ENCODE results near the gene KCNQ4.

The KCNQ4 gene

GRCh38 chr1:40839943-40840335, 56.4 kb downstream of the KCNQ4 start:
- no peak overlapping the region for H3K27ac ChIP-seq (ENCODE audit: low read length)
- no peak overlapping the region for H3K4me3 ChIP-seq (ENCODE audit: low read depth in 1 of 2, low read length in 2 of 2)
- peaks cover 0 to 25% of the 10 kb centered on the region in 2 donors for H3K36me3 ChIP-seq (ENCODE audit: control insufficient read depth in 1 of 2, insufficient read depth in 2 of 2, low read length in 2 of 2)
- no peaks in the 10 kb centered on the region for H3K9me3 ChIP-seq (ENCODE audit: control insufficient read depth in 1 of 2, low read length in 2 of 2)
- no peaks in the 10 kb centered on the region for H3K27me3 ChIP-seq (ENCODE audit: low read depth, low read length)
- H3K4me1 ChIP-seq (ENCODE audit: control insufficient read depth in 1 of 2, insufficient read depth in 2 of 2, low read length in 2 of 2) = no peaks in the 10 kb centered on the region

GRCh38 chr1:40840526-40841323, 57.1 kb downstream of the KCNQ4 start:
- no peaks in the 10 kb centered on the region for H3K9me3 ChIP-seq (ENCODE audit: control insufficient read depth in 1 of 2, low read length in 2 of 2)
- H3K27ac ChIP-seq (ENCODE audit: low read length) = no peak overlapping the region
- H3K36me3 ChIP-seq (ENCODE audit: control insufficient read depth in 1 of 2, insufficient read depth in 2 of 2, low read length in 2 of 2) = peaks cover 0 to 23% of the 10 kb centered on the region in 2 donors

GRCh38 chr1:40841602-40842001, 58.0 kb downstream of the KCNQ4 start:
- Histone ChIP-seq H3K4me1 (ENCODE audit: control insufficient read depth in 1 of 2, insufficient read depth in 2 of 2, low read length in 2 of 2) (no peaks in the 10 kb centered on the region), H3K9me3 (ENCODE audit: control insufficient read depth in 1 of 2, low read length in 2 of 2) (no peaks in the 10 kb centered on the region), H3K4me3 (ENCODE audit: low read depth in 1 of 2, low read length in 2 of 2) (no peak overlapping the region), H3K36me3 (ENCODE audit: control insufficient read depth in 1 of 2, insufficient read depth in 2 of 2, low read length in 2 of 2) (peaks cover 0 to 23% of the 10 kb centered on the region in 2 donors), H3K27me3 (ENCODE audit: low read depth, low read length) (no peaks in the 10 kb centered on the region), H3K27ac (ENCODE audit: low read length) (no peak overlapping the region)

More at GRCh38 chr1:40840526-40841323, 57.1 kb downstream of the KCNQ4 start:
- Histone ChIP-seq H3K4me1 (ENCODE audit: control insufficient read depth in 1 of 2, insufficient read depth in 2 of 2, low read length in 2 of 2) (no peaks in the 10 kb centered on the region), H3K27me3 (ENCODE audit: low read depth, low read length) (no peaks in the 10 kb centered on the region), H3K4me3 (ENCODE audit: low read depth in 1 of 2, low read length in 2 of 2) (no peak overlapping the region)

- H3K36me3 ChIP-seq (ENCODE audit: control insufficient read depth in 1 of 2, insufficient read depth in 2 of 2, low read length in 2 of 2) = peaks cover 0 to 22% of the 10 kb centered on the region in 2 donors
- H3K27me3 ChIP-seq (ENCODE audit: low read depth, low read length) = no peaks in the 10 kb centered on the region
- no peaks in the 10 kb centered on the region for H3K4me1 ChIP-seq (ENCODE audit: control insufficient read depth in 1 of 2, insufficient read depth in 2 of 2, low read length in 2 of 2)
- no peak overlapping the region for H3K4me3 ChIP-seq (ENCODE audit: low read depth in 1 of 2, low read length in 2 of 2)
- no peak overlapping the region for H3K27ac ChIP-seq (ENCODE audit: low read length)
- no peaks in the 10 kb centered on the region for H3K9me3 ChIP-seq (ENCODE audit: control insufficient read depth in 1 of 2, low read length in 2 of 2)
These were observed 58.6 kb downstream of the KCNQ4 start for GRCh38 chr1:40842207-40842606.

- Histone ChIP-seq H3K9me3 (ENCODE audit: control insufficient read depth in 1 of 2, low read length in 2 of 2) (no peaks in the 10 kb centered on the region), H3K36me3 (ENCODE audit: control insufficient read depth in 1 of 2, insufficient read depth in 2 of 2, low read length in 2 of 2) (peaks cover 0 to 17% of the 10 kb centered on the region in 2 donors), H3K4me1 (ENCODE audit: control insufficient read depth in 1 of 2, insufficient read depth in 2 of 2, low read length in 2 of 2) (no peaks in the 10 kb centered on the region), H3K27ac (ENCODE audit: low read length) (no peak overlapping the region), H3K4me3 (ENCODE audit: low read depth in 1 of 2, low read length in 2 of 2) (no peak overlapping the region), H3K27me3 (ENCODE audit: low read depth, low read length) (no peaks in the 10 kb centered on the region)
These were observed 59.1 kb downstream of the KCNQ4 start for GRCh38 chr1:40842691-40843090.

- no peaks in the 10 kb centered on the region for H3K9me3 ChIP-seq (ENCODE audit: control insufficient read depth in 1 of 2, low read length in 2 of 2)
- no peaks in the 10 kb centered on the region for H3K4me1 ChIP-seq (ENCODE audit: control insufficient read depth in 1 of 2, insufficient read depth in 2 of 2, low read length in 2 of 2)
- no peak overlapping the region for H3K27ac ChIP-seq (ENCODE audit: low read length)
- no peak overlapping the region for H3K4me3 ChIP-seq (ENCODE audit: low read depth in 1 of 2, low read length in 2 of 2)
- peaks cover 0 to 6% of the 10 kb centered on the region in 2 donors for H3K36me3 ChIP-seq (ENCODE audit: control insufficient read depth in 1 of 2, insufficient read depth in 2 of 2, low read length in 2 of 2)
- no peaks in the 10 kb centered on the region for H3K27me3 ChIP-seq (ENCODE audit: low read depth, low read length)
These were observed 60.5 kb downstream of the KCNQ4 start for GRCh38 chr1:40844079-40844478.

- H3K36me3 ChIP-seq (ENCODE audit: control insufficient read depth in 1 of 2, insufficient read depth in 2 of 2, low read length in 2 of 2) = no peaks in the 10 kb centered on the region
- H3K9me3 ChIP-seq (ENCODE audit: control insufficient read depth in 1 of 2, low read length in 2 of 2) = no peaks in the 10 kb centered on the region
- no peak overlapping the region for H3K27ac ChIP-seq (ENCODE audit: low read length)
- no peak overlapping the region for H3K4me3 ChIP-seq (ENCODE audit: low read depth in 1 of 2, low read length in 2 of 2)
- H3K27me3 ChIP-seq (ENCODE audit: low read depth, low read length) = no peaks in the 10 kb centered on the region
- H3K4me1 ChIP-seq (ENCODE audit: control insufficient read depth in 1 of 2, insufficient read depth in 2 of 2, low read length in 2 of 2) = peaks cover 0 to 5% of the 10 kb centered on the region in 2 donors
These were observed 61.6 kb downstream of the KCNQ4 start for GRCh38 chr1:40844887-40845878.

- Histone ChIP-seq H3K27me3 (ENCODE audit: low read depth, low read length) (no peaks in the 10 kb centered on the region), H3K36me3 (ENCODE audit: control insufficient read depth in 1 of 2, insufficient read depth in 2 of 2, low read length in 2 of 2) (no peaks in the 10 kb centered on the region), H3K27ac (ENCODE audit: low read length) (no peak overlapping the region), H3K9me3 (ENCODE audit: control insufficient read depth in 1 of 2, low read length in 2 of 2) (no peaks in the 10 kb centered on the region), H3K4me3 (ENCODE audit: low read depth in 1 of 2, low read length in 2 of 2) (no peak overlapping the region), H3K4me1 (ENCODE audit: control insufficient read depth in 1 of 2, insufficient read depth in 2 of 2, low read length in 2 of 2) (peaks cover 0 to 5% of the 10 kb centered on the region in 2 donors)
These were observed 62.3 kb downstream of the KCNQ4 start for GRCh38 chr1:40845895-40846294.

- H3K27me3 ChIP-seq (ENCODE audit: low read depth, low read length) = no peaks in the 10 kb centered on the region
- H3K27ac ChIP-seq (ENCODE audit: low read length) = no peak overlapping the region
- H3K9me3 ChIP-seq (ENCODE audit: control insufficient read depth in 1 of 2, low read length in 2 of 2) = no peaks in the 10 kb centered on the region
- peaks cover 0 to 5% of the 10 kb centered on the region in 2 donors for H3K4me1 ChIP-seq (ENCODE audit: control insufficient read depth in 1 of 2, insufficient read depth in 2 of 2, low read length in 2 of 2)
- H3K4me3 ChIP-seq (ENCODE audit: low read depth in 1 of 2, low read length in 2 of 2) = no peak overlapping the region
- H3K36me3 ChIP-seq (ENCODE audit: control insufficient read depth in 1 of 2, insufficient read depth in 2 of 2, low read length in 2 of 2) = no peaks in the 10 kb centered on the region
These were observed 63.6 kb downstream of the KCNQ4 start for GRCh38 chr1:40847023-40847745.

- Histone ChIP-seq H3K27me3 (ENCODE audit: low read depth, low read length) (no peaks in the 10 kb centered on the region), H3K4me3 (ENCODE audit: low read depth in 1 of 2, low read length in 2 of 2) (no peak overlapping the region), H3K36me3 (ENCODE audit: control insufficient read depth in 1 of 2, insufficient read depth in 2 of 2, low read length in 2 of 2) (no peaks in the 10 kb centered on the region), H3K9me3 (ENCODE audit: control insufficient read depth in 1 of 2, low read length in 2 of 2) (no peaks in the 10 kb centered on the region), H3K27ac (ENCODE audit: low read length) (no peak overlapping the region), H3K4me1 (ENCODE audit: control insufficient read depth in 1 of 2, insufficient read depth in 2 of 2, low read length in 2 of 2) (peaks cover 0 to 5% of the 10 kb centered on the region in 2 donors)
These were observed 65.1 kb downstream of the KCNQ4 start for GRCh38 chr1:40848530-40849189.

Measured in muscle layer of duodenum (tissue), 2 donors.